HG03457 (cell line): ENCODE measurements around the gene SNX14.

Experiments
- ATAC-seq: cut with Tn5 transposase; IDR thresholded peaks from one replicate; pipeline ENCODE4 v1.9.1; 2021; ENCODE audit warnings: moderate number of reproducible peaks; ENCODE audit not compliant: unreplicated experiment

SNX14 gene

DNA sequence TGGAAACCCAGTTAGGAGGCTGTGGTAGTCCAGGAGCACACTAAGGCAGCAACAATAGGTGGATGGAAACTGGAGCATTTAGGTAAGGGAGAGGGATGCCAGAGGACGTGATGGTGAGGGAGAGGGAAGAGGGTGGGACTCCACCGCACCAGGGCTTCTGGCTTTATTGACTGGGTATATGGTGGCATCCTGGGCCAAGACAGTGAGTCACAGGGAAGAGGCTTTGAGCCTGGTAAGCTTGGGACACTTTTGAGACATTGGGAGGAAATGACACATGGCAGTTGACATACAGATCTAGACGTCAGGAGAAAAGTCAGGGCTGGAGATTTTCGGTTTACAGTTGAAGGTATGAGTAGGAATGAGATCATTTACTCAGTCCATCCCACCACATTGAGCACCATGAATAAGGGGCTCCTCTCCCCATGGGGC lies 128.9 kb downstream of the SNX14 start:
- ATAC-seq, result no peak

DNA sequence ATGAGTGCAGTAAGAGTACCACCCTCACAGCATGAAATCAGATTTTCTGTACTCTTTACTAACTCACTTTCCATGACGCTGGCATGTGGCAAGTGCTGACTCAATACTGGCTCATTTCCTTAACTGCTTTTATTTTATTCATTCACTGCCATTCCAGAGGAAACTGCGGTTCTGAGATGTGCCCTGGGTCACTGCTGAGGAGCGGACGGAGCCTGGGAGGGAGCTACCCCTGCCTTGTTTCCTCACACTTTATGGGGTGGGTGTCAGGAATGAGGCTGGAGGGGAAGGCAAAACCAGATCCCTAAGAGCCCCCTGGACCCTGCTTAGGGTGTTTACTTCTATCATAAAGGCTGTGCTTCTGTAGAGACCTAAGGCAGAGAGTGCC lies 129.4 kb downstream of the SNX14 start:
- ATAC-seq, result no peak

DNA sequence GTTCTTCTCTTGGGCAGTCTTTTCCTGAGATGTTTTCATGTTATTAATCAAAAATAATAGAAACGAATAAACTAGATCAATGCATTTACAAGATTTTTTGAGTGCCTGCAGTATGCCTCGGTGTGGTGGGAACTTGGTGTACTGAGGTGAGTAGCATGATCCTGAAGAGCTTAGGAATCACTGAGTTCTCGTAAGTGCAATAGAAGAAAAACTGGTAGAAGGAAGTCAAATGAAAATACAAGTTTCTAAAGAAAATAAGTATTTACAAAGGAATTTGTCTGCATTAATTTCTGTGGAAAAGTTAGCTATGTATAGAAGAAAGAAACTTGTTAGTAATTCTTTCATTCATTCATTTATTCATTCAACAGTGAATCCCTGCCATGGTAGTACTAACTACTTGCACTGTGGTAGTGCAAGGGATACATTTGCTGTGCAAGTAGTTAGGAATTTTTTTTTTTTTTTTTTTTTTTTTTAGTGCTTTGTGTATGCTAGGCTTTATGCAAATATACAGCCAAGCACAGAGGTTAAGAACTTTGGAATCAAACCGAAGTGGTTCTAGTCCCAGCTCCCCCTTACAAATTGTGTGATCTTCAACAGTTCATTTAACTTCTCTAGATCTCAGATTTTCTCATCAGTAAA lies 129.9 kb downstream of the SNX14 start:
- ATAC-seq, result no peak

DNA sequence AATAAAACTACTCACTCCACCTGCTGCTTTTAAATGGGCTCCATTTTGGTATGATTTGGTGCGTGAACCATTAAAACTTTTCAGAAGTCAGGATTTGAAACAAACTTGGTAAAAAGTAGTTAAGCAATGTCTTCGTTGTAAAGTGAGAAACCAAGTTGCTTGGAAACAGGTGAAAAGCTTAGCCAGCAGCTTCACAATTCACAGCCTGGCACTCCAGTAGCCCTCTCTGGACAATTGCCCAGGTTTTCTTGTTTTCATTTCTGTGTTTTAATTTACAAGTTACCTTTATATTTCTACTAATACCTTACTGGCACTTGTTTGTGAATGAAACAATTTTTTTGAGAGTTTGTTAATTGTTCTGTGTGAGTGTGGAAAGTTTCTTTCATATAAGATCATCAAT lies 131.0 kb downstream of the SNX14 start:
- no peak for ATAC-seq

DNA sequence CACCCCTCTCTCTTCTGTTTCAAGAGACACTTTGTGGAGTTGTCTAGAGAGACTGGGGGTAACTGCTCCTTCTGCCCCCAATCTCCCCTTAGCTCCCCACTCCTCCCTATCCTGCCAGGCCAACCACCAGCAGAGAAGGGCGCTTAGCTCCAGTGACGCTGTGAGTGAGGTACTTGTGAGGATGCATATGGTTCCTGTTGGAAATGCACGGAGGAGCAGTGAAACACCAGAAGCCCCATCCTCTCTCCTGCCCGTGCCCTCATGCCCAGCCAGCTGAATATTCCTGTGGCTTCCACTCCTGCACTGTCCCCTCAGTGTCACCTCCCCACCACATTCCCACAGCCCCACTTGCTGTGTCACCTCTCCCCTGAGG lies 131.9 kb downstream of the SNX14 start:
- no peak for ATAC-seq

DNA sequence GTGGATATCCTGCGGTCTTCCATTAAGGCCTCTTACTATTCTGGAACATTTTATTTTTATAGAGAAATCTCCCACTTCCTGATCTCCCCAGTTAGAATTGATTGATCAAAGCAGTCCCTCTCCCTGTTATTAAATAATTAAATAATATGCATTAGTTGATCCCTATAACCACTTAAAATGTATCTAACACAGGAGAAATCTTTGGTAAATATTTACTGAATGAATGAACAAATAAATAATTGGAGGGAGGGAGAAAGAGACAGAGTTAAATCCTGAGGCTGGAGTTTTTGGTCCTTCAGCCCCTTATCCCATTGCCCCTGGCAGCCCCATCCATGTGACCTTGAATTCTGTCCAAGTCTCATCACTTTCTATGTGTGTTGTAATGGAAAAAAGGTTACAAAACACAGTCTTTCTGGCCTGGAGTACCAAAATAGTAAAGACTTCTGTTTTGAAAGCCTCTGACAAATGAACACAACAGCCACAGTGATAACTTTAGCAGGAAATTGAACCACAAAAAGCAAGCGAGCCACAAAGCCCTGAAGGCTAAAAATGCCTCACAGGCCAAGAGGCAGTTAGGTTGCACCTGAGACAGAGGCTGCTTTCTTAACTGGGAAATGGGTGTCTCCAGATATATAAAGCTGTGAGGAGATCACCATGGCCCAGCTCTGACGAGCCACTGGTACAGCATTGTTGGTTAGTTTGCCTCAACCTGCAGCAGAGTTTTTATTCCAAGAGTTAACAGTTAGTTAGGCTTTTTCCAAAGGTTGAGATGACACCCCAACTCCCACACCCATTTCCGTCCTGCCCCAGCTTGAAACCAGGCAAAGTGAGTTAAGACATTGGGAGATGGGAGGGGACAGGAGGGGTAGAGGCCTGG lies 132.5 kb downstream of the SNX14 start:
- ATAC-seq, result peak; percentile 75

DNA sequence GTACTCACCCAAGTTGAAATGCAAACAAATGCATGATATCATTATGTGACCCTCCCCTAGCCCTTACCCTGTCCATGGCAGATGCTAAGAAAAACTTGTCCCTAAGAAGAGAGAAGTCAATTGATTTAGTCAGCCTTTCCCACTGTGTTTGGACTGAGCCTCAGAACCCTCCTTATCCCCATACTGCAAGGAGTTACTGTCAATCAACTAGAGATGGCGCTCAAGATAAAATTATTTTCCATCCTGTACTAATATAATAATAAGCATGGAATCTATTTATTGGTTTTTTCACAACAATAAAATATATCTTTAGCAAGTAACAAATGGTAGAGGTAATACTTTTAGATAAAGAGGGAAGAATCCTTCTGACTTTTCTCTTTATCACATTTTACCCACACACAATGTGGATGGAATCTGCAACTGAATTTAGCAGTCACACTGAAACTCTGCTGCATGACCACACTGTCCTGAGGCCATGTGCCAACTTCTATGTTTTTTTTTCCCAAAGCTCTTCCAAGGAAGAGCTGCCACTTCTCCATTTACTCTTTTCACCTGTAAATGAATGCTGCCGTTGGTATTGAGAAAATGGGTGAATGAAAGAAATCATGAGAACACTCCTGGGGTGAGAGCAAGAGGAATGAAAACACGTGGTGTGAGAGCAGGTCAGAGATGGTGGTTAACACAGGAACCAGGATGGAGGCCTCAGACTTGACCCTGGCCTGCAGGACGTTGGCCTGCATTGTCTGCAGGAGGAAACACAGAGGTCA lies 133.3 kb downstream of the SNX14 start:
- no peak for ATAC-seq

DNA sequence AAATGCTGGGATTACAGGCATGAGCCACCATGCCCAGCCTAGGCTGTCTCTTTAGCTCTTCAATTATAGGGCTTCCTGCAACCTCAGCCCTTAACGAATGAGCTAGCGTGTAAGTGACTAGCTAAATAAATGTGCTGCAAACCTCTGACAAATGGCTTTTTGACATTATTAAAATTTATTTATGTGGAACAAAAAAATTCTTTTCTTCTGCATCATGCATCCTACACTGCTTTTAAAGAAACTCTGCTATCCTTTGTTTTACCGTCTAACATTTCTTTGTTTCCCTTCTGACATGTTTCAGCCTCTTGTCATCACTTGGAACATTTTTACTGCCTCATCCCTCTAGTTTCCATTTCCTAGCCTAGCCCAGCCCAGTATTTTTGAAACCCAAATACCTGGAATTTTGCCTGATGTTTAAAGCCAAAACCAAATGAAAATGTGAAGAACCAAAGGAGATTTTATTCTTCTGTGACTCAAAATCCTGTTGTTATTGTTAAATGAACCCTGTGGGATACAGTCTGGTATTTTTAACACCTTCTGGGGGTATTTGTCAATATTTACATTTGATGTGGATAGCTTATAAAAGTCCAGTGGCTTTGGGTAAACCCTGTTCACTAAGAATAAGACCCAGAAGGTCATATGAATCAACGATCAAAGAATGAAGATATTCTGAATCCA lies 134.3 kb downstream of the SNX14 start:
- no peak for ATAC-seq

DNA sequence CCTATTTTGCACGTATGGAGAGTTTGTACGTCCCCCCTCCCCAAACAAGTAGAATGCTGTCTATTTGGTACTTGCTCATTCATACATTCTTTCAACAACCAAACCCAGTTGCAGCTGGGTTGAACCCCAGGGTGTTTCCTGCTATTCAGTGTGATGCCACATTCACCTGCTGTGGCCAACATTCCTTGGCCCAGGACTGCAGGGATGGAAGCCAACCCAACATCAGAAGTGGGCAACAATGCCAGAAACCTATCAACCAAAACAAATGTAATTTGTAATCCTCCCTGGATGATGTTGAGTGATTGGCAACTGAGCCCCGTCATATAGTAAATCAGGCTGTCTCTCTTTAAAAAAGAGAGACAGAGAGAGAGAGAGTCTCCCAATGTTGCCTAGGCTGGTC lies 134.9 kb downstream of the SNX14 start:
- ATAC-seq, result no peak

DNA sequence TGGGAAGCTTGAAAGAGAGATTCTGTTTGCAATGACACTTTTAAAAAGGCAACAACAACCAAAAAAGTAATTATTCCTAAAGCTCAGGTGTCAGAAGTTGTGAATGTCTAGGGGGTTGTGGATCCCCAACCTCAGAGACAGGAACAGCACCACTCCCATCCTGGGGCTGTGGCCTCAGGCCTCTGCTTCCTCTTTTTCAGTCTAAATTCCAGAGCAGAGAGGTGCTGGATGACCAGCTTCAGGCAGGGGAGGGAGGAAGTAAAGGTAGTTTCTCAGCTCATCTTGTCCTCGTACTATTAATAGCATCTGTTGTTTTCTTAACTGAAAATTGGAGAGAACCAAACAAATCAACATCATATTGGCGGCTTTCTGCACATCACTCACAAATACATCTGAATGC lies 135.5 kb downstream of the SNX14 start:
- no peak for ATAC-seq

DNA sequence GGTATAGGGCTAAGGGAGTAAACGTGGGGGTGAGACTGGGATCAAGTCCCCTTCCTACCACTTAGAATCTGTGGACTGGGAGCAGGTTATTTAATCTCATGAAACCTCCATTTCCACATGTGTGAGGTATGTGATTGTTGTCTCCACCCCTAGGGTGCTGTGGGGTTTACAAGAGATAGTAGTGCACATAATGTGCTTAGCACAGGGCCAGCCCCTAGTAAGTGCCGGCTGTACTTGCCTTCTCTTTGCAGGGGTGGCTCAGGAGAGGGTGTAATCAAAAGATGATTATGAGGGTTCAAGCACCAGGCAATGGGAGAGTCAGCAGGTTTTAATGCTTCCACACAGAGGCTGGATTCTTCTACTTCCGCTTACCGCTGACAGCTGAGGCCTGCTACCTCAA lies 136.9 kb downstream of the SNX14 start:
- ATAC-seq, result no peak
